ENCODE results near the gene EXOSC5. TPM values are rescaled to one million over a fixed set of nuclear protein-coding genes. Genes with fewer than 3 reads are reported as not detected.
"Not testable (repeated sequence)": the region's sequence is repeated elsewhere in the genome, so short reads cannot be mapped to it uniquely, and the experiment has no call there.

EXOSC5 gene
- polyA plus RNA-seq, 4 donors, result 8.3 to 20.2 (median 14.2) TPM

DNA sequence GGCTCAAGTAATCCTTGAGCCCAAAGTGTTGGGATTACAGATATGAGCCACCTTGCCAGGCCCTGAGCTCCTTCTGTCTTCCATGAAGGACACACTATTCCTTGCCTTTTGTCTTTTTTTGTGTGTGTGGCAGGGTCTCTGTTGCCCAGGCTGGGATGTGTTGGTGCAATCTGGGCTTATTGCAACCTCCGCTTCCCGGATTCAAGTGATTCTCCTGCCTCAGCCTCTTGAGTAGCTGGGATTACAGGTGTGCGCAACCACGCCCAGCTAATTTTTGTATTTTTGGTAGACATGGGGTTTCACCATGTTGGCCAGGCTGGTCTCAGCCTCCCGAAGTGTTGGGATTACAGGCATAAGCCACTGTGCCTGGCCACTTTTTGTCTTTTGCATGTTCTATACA lies 11.7 kb upstream of the EXOSC5 start:
- not testable (repeated sequence) for DNase-seq (ENCODE audit: low read depth in 4 of 4, low spot score in 3 of 4)

DNA sequence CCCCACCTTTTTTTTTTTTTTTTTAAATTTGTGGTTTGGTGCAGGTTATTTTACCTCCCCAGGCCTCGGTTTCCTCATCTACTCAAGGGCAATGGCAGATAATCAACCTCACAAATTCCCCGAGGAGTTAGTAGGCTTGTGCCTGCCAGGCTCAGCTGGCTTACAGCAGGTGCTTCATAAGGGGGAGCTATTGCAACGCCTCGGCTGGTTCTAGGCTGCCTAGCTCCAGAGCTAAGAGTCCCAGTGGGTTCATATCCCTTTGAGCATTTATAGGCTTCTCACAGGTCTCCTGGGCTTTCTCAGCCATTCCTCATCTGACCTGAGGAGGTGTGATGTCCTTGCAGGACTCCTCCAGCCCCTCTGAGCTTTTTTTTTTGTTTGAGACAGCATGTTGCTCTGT lies 11.1 kb upstream of the EXOSC5 start:
- no peak for DNase-seq (ENCODE audit: low read depth in 4 of 4, low spot score in 3 of 4)

DNA sequence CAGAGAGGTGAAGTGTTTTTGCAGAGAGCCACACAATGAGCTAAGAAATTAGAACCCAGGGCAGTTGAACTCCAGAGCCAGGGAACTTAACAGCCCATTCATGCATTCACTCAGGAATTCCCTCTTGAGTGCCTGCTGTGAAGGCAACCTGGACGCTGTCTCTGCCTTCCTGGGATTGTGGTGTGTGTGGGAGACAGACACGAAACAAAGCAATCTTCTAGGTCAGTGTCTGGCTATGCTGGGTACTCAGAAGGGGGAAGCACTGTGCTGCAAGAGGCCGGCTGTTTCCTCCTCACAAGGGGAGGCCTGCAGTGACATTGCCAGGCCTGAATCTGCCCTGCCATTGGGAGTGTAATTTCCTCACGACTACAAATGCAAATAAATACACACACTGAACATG lies 10.1 kb upstream of the EXOSC5 start:
- no peak for DNase-seq (ENCODE audit: low read depth in 4 of 4, low spot score in 3 of 4)

DNA sequence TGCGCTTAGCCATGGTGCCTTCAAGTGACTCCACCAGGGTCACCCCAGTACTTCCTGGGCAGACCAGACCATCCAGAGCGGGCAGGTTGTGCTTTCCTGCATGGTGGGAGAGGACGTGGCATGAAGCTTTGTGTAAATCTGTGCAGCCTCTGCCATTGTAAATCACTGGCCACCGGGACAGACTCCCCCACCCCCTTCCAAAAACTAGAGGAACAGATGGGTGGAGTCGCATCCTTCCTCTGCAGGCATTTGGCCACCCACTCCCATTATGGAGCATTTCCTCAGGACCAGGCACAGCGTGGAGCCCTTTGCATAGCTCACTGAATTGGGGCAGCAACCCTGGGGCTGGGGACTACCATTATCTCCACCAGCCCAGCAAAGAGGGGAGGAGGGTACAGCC lies 8.6 kb upstream of the EXOSC5 start:
- DNase-seq (ENCODE audit: low read depth in 4 of 4, low spot score in 3 of 4), result no peak

DNA sequence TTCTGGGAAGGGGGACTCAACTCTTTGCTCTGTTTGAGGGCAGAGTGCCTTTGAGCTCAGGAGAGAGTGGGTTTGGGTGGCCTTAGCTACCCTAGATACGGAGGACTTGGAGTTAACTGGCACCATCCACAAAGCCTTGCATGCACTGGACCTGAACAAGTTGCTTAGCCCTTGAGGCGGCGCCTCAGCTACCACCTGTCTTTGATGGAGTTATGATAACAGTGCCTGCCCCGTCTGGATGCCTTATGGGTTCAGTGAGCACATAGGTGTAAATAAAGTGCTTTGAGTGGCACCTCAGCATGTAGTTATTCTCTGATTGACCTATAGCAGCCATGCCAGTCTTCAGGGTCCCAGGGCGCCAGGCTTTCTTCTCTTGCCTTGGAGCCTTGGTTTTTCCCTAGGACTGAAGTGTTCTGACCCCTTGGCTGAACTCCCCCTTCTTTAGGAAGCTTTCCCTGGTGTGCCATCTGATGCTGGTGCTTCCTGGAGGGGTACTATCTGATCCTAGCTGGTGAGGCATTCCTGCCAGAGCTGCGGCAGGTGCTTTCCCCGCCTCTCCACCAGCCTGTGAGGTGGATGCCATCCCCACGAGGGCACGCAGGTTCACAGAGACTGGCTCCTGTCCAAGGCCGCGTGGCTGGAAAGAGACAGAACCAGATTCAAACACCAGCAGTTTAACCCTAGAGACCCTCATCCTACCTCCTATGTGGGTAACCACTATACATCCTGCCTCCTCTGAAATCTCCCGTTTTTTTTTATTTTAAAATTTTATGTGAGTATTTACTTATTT lies 6.2 kb upstream of the EXOSC5 start:
- DNase-seq (ENCODE audit: low read depth in 4 of 4, low spot score in 3 of 4), result no peak

DNA sequence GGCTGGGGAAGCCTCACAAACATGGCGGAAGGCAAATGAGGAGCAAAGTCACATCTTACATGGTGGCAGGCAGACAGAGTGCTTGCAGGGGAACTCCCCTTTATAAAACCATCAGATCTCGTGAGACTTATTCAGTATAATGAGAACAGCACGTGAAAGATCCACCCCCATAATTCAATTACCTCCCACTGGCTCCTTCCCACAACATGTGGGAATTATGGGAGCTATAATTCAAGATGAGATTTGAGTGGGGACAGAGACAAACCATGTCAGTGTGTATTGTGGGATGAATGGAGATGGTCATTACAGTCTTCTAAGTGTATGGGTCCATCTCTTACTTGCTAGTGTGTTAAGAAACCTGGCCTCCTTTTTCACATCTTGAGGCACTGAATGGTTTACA lies 4.9 kb upstream of the EXOSC5 start:
- no peak for DNase-seq (ENCODE audit: low read depth in 4 of 4, low spot score in 3 of 4)

DNA sequence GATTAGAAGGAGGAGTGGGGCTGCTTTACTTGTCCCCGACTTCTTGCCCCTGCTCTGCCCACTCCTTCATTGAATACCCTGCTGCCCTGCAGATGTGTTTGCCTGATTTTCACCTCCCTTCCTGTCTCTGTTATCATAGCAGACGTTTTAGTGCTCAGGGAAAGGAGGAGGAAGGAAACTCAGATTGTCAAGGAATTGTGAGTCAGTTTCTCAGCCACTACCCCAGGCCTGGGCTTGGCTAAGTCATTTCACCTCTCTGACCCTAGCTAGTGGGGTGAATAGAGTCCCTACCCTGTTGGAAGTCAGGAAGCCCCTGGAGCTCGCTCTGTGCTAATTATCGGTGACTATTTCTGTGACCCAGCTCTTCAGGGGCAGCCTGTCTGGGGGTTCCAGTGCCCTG lies 4.3 kb upstream of the EXOSC5 start:
- DNase-seq (ENCODE audit: low read depth in 4 of 4, low spot score in 3 of 4), result no peak

DNA sequence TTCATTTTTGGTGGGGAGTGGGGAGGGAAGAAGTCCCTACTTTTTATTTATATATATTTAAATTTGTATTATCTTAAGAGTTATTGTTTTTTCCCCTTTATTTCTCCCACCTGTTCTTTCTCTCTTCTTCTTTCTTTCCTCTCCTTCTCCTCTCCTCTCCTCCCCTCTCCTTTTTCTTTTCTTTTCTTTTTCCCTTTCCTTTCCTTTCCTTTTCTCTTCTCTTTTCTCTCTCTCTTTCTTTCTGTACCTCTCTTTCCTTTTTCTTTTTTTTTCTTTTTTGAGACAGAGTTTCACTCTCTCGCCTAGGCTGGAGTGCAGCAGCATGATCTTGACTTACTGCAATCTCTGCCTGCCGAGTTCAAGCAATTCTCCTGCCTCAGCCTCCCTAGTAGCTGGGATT lies 2.4 kb upstream of the EXOSC5 start:
- DNase-seq (ENCODE audit: low read depth in 4 of 4, low spot score in 3 of 4), result no peak

DNA sequence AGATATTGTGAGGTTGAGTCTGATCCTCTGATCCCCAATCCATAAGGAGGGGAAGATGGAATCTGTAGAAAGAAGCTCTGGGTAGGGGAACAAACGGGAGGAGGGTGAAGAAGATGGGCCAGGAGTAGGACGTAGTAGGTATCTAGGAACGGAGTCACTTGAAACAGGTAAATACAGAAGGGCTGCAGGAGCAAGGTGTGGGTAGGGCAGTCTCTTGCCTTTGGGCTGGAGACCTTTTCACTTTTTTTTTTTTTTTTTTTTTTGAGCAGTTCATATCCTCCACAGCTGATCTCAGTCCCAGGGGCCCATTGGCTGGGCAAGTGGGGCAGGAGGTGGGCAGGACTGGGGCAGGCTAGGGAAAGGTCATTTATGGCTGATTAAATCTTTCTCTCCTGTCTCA lies 1.9 kb upstream of the EXOSC5 start:
- no peak for DNase-seq (ENCODE audit: low read depth in 4 of 4, low spot score in 3 of 4)

DNA sequence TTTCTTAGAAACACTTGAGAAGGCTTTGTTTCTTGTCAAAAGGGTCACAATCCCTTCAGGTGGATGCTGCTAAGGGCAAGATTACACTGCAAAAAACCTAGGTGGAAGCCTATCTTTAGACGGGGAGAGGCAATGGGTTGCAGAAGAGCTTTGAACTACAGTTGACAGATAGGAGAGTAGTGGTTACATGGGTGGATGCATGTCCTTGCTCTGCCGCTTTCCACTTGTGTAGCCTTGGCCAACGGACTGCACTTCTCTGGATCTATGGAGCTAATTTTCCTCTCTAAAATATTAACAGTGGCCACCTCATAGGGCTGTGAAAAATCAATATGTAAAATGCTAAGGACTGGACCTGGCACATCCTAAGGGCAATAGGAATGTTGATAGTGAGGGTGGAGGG lies 1.4 kb upstream of the EXOSC5 start:
- no peak for DNase-seq (ENCODE audit: low read depth in 4 of 4, low spot score in 3 of 4)

DNA sequence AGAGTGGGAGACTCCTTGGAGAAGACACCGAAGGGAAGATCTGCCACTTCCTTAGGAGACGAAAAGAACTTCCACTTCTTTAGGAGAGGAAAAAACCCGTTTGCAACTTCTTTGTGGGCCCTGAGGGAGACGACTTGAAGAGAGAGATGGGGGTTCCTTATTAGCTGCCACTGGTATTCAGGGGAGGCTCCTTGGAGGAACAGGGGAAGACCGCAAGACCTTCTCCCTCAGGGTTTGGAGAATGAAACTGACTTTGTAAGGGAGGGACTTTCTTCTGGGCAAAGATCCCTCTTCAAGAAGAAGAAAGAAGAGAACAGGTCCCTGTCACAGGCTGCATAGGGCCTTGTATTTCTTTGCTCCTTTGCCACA lies 875 bp upstream of the EXOSC5 start:
- DNase-seq (ENCODE audit: low read depth in 4 of 4, low spot score in 3 of 4), result no peak

DNA sequence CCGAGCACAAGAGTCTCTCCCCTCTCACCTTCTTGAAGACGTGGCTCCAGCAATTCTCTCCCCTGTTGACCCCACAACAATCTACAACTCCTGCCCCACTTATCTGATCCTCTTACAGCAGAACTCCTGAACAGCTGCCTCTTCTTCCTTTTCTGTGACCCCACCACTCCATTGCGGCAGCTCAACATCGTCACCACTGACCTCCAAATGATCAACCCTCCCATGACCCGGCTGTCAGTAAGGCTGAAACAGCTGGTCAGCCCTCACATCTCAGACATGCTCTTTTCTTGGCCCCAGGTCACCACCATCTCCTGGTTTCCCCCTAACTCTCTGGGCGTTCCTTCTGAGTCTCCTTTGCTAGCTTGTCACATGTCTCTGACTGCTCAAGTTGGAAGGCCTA lies 1.8 kb downstream of the EXOSC5 start:
- DNase-seq (ENCODE audit: low read depth in 4 of 4, low spot score in 3 of 4), result no peak

DNA sequence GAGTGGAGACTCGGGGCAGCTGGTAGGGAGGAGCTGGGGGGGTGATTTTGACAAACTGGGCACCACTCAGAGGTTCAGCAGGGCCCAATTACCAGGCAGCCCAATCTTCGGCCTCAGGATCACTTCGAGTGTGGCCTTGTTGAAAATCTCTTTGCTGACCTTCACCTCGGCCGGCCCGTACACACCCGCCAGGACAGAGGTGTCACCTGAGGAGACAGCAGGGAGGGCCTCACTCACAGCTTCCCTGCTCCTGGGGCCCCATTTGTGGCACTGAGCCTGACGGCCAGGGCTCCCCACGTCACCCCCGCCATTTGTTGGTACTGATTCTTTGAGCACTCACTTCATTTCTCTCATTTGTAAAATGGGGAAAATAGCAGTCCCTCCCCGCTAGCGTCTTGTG lies 4.4 kb downstream of the EXOSC5 start:
- DNase-seq (ENCODE audit: low read depth in 4 of 4, low spot score in 3 of 4), result no peak

DNA sequence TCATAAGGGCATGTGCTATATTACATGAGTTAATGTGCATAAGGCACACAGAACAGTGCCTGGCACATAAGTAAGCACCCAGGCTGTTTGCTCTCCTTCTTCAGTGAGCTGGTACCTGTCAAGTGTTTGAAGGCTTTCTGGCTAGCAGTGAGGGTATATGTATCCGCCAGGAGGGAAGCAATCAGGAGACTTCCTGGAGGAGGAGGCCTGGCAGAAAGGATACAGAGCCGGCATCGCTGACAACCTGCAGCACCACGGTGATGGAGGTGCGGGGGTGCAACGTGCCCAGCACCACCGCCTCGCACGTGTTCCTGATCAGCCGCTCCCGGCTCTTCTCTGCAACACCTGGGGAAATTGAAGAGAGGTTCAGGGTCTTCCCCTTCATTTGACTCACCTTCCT lies 5.5 kb downstream of the EXOSC5 start:
- no peak for DNase-seq (ENCODE audit: low read depth in 4 of 4, low spot score in 3 of 4)

DNA sequence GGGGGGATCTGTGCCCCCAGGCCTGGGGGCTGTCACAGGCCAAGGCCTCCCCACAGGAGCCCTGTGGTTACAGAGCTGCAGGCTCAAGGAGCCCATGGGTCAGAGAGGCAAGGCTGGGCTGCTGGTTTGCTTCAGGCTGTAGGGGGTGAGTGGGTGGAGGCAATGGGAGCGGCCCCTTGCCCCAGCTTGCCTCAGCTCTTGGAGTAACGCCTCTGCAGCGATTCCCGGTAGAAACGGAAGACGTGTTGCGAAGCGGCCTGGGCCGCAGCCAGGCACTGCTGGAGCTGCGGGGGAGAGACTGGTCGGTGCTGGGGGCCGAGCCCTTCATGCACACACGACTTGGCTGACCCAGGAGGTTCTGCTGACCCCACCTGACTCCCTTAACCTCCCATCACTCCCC lies 10.7 kb downstream of the EXOSC5 start:
- DNase-seq (ENCODE audit: low read depth in 4 of 4, low spot score in 3 of 4), result no peak

DNA sequence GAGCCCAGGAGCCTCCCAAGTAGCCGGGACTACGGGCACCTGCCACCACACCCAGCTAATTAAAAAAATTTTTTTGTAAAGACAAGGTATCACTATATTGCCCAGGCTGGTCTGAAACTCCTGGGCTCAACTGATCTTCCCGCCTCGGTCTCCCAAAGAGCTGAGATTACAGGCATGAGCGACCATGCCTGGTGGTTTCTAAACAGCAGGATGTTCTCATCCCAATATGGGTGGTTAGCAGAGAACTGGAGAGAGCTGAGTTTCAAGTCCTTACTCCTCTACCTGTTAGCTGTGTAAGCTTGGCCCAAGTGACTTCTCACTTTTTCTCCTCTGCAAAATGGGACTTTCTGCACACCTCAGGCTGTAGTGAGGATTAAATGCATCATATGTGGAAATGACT lies 12.8 kb downstream of the EXOSC5 start:
- no peak for DNase-seq (ENCODE audit: low read depth in 4 of 4, low spot score in 3 of 4)

DNA sequence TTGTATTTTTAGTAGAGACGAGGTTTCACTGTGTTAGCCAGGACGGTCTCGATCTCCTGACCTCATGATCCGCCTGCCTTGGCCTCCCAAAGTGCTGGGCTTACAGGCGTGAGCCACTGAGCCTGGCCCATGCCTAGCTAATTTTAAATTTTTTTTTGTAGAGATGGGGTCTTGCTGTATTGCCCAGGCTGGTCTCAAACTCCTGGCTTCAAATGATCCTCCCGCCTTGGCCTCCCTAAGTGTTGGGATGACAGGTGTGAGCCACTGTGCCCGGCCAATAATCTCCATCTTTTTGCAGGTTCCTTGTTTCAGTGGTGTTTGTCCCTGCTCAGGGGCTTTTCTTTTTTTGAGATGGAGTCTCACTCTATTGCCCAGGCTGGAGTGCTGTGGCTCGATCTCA lies 15.6 kb downstream of the EXOSC5 start:
- not testable (repeated sequence) for DNase-seq (ENCODE audit: low read depth in 4 of 4, low spot score in 3 of 4)

DNA sequence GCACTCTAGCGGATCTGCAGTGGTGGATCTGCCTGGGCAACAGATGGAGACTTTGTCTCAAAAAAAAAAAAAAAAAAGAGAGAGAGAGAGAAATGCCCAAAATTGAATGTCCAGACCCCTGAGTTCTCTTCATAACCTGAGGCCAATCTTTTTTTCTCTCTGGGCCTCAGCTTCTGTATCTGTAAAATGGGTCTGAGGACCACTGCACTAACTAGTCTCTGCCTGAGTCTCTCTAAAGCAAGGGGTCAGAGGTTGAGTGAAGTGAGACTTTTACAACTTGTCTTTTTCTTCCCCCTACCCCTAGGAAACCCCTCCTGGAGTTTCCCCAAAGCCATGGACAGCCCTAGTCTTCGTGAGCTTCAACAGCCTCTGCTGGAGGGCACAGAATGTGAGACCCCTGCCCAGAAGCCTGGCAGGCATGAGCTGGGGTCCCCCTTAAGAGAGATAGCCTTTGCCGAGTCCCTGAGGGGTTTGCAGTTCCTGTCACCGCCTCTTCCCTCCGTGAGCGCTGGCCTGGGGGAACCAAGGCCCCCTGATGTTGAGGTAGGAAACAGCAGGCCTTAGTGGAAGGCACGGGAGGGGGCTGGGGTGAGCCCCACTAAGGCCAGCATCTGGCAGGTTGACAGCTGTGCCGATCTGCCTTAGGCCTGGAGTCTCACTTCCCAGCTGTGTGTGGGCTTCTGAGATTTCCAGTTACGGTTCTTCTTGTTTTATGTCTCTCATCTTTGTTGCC lies 19.0 kb downstream of the EXOSC5 start:
- no peak for DNase-seq (ENCODE audit: low read depth in 4 of 4, low spot score in 3 of 4)

DNA sequence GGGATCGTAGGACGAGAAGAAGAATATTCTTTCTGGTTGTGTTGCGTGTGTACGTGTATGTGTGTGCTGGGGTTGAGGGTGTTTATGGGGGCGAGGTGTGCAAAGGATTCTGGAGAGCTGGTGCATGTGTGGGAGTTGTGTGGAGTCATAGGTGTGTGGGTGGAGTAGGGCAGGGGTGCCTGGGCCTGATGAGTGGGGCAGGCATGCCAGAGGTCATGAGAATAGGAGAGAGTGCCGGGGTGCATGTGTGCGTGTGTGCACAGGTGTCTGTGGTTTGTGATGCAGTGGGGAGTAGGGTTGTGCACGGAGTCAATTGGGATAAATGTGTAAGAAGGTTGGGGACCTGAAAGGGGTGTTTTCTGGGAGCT lies 20.2 kb downstream of the EXOSC5 start:
- no peak for DNase-seq (ENCODE audit: low read depth in 4 of 4, low spot score in 3 of 4)

DNA sequence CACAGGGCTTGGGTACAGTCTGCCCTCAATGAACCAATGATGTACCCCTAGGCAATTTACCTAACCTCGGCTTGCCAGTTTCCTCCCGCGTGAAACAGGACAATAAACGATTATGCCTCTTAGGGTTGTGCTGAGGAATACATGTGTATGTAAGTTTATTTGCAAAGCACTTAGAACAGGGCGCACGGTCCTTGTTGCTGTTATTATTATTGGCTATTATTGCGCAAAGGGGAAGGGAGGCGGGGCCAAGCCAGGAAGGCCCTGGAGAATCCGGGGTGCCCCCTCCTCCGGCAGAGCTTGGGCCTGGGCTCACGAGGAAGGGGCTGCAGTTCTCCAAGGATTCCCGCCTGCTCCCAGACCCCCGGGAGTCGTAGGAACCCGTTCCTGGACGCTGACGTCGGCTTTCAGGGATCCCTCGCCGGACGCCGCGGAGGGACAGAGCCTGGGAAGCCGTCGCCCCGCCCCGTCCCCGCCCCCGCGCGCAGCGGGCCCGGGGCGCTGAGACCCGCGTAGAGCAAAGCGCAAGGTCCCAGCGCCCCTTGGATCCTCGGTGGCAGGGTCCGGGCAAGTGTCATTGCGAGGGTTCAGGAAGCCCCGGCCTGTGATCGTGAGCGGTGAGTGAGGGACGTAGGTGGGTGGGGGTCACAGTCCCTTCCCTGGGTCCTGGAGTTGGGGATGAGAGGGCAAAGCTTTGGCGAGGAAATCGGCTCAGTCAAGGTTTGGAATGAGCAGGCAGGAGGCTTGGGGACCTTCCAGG lies 20.7 kb downstream of the EXOSC5 start, which contains the start of gene TMEM91:
Gene TMEM91, plus strand, starts transcription at position 293 of the 757 bp plus-strand sequence. CDS start 1,777 bp downstream, outside the sequence.
- no peak for DNase-seq (ENCODE audit: low read depth in 4 of 4, low spot score in 3 of 4)

DNA sequence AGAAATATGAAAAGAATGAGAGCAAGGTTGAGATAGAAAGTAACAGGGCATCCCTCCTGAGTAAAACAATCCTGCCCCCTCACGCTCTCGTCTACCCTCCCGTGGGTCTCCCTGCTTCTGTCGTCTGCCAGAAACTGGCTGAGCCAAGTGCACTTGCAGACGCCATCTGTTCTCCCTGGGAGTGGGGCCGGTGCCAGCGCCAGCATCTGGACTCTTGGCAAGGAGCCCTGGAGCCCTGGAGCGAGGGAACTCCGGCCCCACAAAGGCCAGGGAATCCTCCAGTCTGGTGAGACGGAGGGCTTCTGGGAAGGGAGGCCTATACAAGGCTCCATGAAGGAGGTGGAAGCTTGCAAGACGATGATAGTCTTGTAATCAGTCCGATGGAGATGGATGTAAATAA lies 23.2 kb downstream of the EXOSC5 start:
- DNase-seq (ENCODE audit: low read depth in 4 of 4, low spot score in 3 of 4), result no peak

DNA sequence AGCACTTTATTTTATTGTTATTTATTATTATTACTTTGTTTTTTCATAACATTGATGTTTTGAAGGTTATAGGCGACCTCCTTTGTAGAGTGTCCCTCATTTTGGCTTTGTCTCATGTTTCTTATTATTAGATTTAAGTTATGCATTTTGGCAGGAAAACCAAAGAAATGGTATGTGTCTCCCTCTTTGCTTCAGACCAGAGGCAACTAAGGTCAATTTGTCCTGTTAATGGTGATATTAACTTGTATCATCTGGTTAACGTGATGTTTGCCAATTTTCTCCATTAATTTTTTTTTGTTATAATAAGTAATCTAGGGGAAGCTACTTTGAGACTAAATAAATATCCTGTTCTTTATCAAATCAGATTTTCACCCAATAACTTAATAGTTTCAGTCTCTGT lies 24.7 kb downstream of the EXOSC5 start:
- DNase-seq (ENCODE audit: low read depth in 4 of 4, low spot score in 3 of 4), result no peak

Measured in left renal pelvis (tissue), 4 donors.